GM12878 (cell line): ENCODE measurements around the gene SPDYE3.
"Not testable (repeated sequence)": the region's sequence is repeated elsewhere in the genome, so short reads cannot be mapped to it uniquely, and the experiment has no call there.

ENCODE experiments used
- ATF2 ChIP-seq: IDR thresholded peaks from 2 replicates; pipeline ENCODE4 v1.6.1; 2012; ENCODE audit warnings: low read length, inconsistent platforms
- CBX5 ChIP-seq: sonication (generic); IDR thresholded peaks from 2 replicates; pipeline ENCODE4 v1.6.1; 2016; ENCODE audit warnings: low read depth, moderate library complexity, mild to moderate bottlenecking, inconsistent platforms
- E2F4 ChIP-seq: IDR thresholded peaks from 2 replicates; pipeline ENCODE4 v1.6.1; 2012; ENCODE audit warnings: low read depth, low read length, improper control_type of control experiment
- ESRRA ChIP-seq: IDR thresholded peaks from 2 replicates; pipeline ENCODE4 v1.6.1; 2012; ENCODE audit warnings: mild to moderate bottlenecking, low read length, improper control_type of control experiment
- GABPA ChIP-seq: IDR thresholded peaks from 2 replicates; pipeline ENCODE4 v1.6.1; 2014; ENCODE audit warnings: antibody characterized with exemption, low read depth, mild to moderate bottlenecking, inconsistent platforms
- POLR2A ChIP-seq: IDR thresholded peaks from 2 replicates; pipeline ENCODE4 v1.6.1; 2011; ENCODE audit warnings: low read depth, mild to moderate bottlenecking, low read length
- TF ChIP-seq, protein P1 (sequence below), 3 experiments: IDR thresholded peaks in 2 of 3; conservative IDR thresholded peaks in 1 of 3; 2 replicates each; pipeline ENCODE4 v1.5.1; 2011; ENCODE audit warnings: low read depth in 3 of 3, low read length in 3 of 3, mild to moderate bottlenecking in 3 of 3, control low read depth in 2 of 3, moderate library complexity in 2 of 3, inconsistent platforms in 1 of 3, mixed read lengths in 1 of 3; ENCODE audit not compliant: control insufficient read depth in 2 of 3, insufficient read depth in 1 of 3; ENCODE audit errors: extremely low read depth in 1 of 3
- TF ChIP-seq, protein P2 (sequence below): IDR thresholded peaks from 2 replicates; pipeline ENCODE4 v1.6.1; 2012; ENCODE audit warnings: low read depth, low read length, improper control_type of control experiment

DNA sequence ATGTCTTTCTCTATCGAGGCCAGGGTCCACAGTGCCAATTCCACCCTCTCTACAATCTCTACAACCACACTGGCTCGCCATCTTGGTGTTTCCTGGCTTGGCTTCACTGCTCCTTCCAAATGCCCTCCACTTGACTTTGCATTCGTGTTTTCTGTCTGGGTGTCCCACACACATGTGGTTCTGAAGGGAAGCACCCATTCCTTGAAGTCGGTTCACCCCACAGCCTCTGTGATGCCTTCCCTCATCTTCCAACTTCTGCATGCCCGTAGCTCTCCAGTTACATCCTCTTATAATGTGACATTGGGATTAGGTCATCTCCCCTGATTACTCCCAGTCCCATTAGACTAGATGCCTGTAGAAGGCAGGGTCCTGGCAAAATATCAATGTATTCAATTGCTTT lies 10.8 kb downstream of the SPDYE3 start:
- TF ChIP-seq ESRRA, POLR2A, E2F4, CBX5, ATF2, GABPA: not testable (repeated sequence)
- TF ChIP-seq, protein P1, sequence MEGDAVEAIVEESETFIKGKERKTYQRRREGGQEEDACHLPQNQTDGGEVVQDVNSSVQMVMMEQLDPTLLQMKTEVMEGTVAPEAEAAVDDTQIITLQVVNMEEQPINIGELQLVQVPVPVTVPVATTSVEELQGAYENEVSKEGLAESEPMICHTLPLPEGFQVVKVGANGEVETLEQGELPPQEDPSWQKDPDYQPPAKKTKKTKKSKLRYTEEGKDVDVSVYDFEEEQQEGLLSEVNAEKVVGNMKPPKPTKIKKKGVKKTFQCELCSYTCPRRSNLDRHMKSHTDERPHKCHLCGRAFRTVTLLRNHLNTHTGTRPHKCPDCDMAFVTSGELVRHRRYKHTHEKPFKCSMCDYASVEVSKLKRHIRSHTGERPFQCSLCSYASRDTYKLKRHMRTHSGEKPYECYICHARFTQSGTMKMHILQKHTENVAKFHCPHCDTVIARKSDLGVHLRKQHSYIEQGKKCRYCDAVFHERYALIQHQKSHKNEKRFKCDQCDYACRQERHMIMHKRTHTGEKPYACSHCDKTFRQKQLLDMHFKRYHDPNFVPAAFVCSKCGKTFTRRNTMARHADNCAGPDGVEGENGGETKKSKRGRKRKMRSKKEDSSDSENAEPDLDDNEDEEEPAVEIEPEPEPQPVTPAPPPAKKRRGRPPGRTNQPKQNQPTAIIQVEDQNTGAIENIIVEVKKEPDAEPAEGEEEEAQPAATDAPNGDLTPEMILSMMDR (IDR thresholded peaks at IDR 0.05 in 2 of 3, conservative IDR thresholded peaks at IDR 0.05 in 1 of 3; ENCODE audit: control insufficient read depth in 2 of 3, extremely low read depth in 1 of 3, insufficient read depth in 1 of 3, low read depth in 3 of 3, low read length in 3 of 3): not testable (repeated sequence)
- TF ChIP-seq, protein P2, sequence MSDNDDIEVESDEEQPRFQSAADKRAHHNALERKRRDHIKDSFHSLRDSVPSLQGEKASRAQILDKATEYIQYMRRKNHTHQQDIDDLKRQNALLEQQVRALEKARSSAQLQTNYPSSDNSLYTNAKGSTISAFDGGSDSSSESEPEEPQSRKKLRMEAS: not testable (repeated sequence)
